ENCODE results near the gene ASAP2.

DNA sequence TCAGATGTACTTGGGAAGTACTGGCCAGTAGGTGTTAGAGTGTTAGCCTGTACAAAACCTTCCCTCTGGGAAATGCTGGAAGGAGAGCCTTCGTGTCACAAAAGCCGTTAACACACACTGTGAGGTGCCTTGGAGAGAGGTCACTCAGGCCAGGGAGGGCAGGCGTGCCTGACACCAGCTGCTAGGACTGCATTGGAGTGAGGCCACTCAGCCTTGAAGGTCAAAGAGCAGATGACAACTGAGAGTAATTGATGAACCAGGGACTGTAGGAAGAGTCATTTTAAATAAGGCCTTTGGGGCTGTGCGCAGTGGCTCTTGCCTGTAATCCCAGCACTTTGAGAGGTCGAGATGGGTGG lies 45.4 kb downstream of the ASAP2 start:
- TF ChIP-seq, protein P1, sequence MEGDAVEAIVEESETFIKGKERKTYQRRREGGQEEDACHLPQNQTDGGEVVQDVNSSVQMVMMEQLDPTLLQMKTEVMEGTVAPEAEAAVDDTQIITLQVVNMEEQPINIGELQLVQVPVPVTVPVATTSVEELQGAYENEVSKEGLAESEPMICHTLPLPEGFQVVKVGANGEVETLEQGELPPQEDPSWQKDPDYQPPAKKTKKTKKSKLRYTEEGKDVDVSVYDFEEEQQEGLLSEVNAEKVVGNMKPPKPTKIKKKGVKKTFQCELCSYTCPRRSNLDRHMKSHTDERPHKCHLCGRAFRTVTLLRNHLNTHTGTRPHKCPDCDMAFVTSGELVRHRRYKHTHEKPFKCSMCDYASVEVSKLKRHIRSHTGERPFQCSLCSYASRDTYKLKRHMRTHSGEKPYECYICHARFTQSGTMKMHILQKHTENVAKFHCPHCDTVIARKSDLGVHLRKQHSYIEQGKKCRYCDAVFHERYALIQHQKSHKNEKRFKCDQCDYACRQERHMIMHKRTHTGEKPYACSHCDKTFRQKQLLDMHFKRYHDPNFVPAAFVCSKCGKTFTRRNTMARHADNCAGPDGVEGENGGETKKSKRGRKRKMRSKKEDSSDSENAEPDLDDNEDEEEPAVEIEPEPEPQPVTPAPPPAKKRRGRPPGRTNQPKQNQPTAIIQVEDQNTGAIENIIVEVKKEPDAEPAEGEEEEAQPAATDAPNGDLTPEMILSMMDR (conservative IDR thresholded peaks at IDR 0.05; ENCODE audit: low read length) = no peak
- no peak for TF ChIP-seq EZH2phosphoT487 (IDR thresholded peaks at IDR 0.05; ENCODE audit: borderline replicate concordance)
